GM23338 (cell line): ENCODE measurements around the gene RRAS2. TPM values are rescaled to one million over a fixed set of nuclear protein-coding genes. Genes with fewer than 3 reads are reported as not detected.

Experiments
- ATAC-seq: fragments of 200-7000 bp; cut with Tn5 transposase; 3 replicates; pipeline ENCODE4 v1.9.1; 2020
- DNase-seq: peaks from one replicate; pipeline ENCODE4 v3.0.0-alpha.2; 2015; ENCODE audit warnings: low spot score
- H2AFZ ChIP-seq: fragments of 200-600 bp; sonication (generic); 2 replicates; pipeline ENCODE4 v1.8.0; 2016; ENCODE audit warnings: antibody characterized with exemption, mild to moderate bottlenecking, moderate library complexity
- H3F3A ChIP-seq: fragments of 200-600 bp; sonication (generic); replicated peaks from 2 replicates; pipeline ENCODE4 v1.8.0; 2017; ENCODE audit warnings: antibody characterized with exemption, mixed run types, low read depth
- H3K27ac ChIP-seq: fragments of 200-600 bp; sonication (generic); 2 replicates; pipeline ENCODE4 v1.6.1; 2016; ENCODE audit warnings: low read depth
- H3K27me3 ChIP-seq: fragments of 200-600 bp; sonication (generic); 2 replicates; pipeline ENCODE4 v1.8.0; 2016; ENCODE audit warnings: mild to moderate bottlenecking, mixed run types, moderate library complexity; ENCODE audit not compliant: insufficient read depth
- H3K36me3 ChIP-seq: fragments of 200-600 bp; sonication (generic); 2 replicates; pipeline ENCODE4 v1.8.0; 2016; ENCODE audit warnings: mild to moderate bottlenecking; ENCODE audit not compliant: insufficient read depth
- H3K4me1 ChIP-seq: fragments of 200-600 bp; sonication (generic); 2 replicates; pipeline ENCODE4 v1.8.0; 2016; ENCODE audit warnings: mild to moderate bottlenecking, moderate library complexity; ENCODE audit not compliant: insufficient read depth
- H3K4me2 ChIP-seq: fragments of 200-600 bp; sonication (generic); 2 replicates; pipeline ENCODE4 v1.7.1; 2017; ENCODE audit warnings: mixed run types
- H3K4me3 ChIP-seq: fragments of 200-600 bp; sonication (generic); 2 replicates; pipeline ENCODE4 v1.6.1; 2016; ENCODE audit warnings: mixed run types
- H3K79me2 ChIP-seq: fragments of 200-600 bp; sonication (generic); replicated peaks from 2 replicates; pipeline ENCODE4 v1.8.0; 2017; ENCODE audit warnings: mild to moderate bottlenecking; ENCODE audit not compliant: insufficient read depth
- H3K9me2 ChIP-seq: fragments of 200-600 bp; sonication (generic); 2 replicates; pipeline ENCODE4 v1.8.0; 2017; ENCODE audit not compliant: insufficient read depth
- H4K20me1 ChIP-seq: fragments of 200-600 bp; sonication (generic); replicated peaks from 2 replicates; pipeline ENCODE4 v1.8.0; 2017; ENCODE audit warnings: mild to moderate bottlenecking; ENCODE audit not compliant: insufficient read depth
- H3K27ac Mint-ChIP-seq: 2 replicates; pipeline ENCODE4 v1.8.0; 2020; ENCODE audit warnings: inconsistent platforms, mild to moderate bottlenecking, moderate library complexity, mixed read lengths
- H3K27me3 Mint-ChIP-seq: 3 replicates; pipeline ENCODE4 v1.8.0; 2022; ENCODE audit warnings: low read depth, mild to moderate bottlenecking, moderate library complexity, mixed read lengths, inconsistent platforms; ENCODE audit not compliant: insufficient read depth, poor library complexity
- H3K36me3 Mint-ChIP-seq: 3 replicates; pipeline ENCODE4 v1.8.0; 2021; ENCODE audit warnings: low read depth, mild to moderate bottlenecking, inconsistent platforms, moderate library complexity, mixed read lengths
- H3K4me1 Mint-ChIP-seq: 3 replicates; pipeline ENCODE4 v1.8.0; 2020; ENCODE audit warnings: mild to moderate bottlenecking, inconsistent platforms, mixed read lengths
- H3K4me3 Mint-ChIP-seq: 3 replicates; pipeline ENCODE4 v1.8.0; 2021; ENCODE audit warnings: moderate library complexity, mild to moderate bottlenecking, inconsistent platforms, mixed read lengths
- H3K9me3 Mint-ChIP-seq: 3 replicates; pipeline ENCODE4 v1.8.0; 2020; ENCODE audit warnings: moderate library complexity, mild to moderate bottlenecking, inconsistent platforms, mixed read lengths
- EZH2phosphoT487 ChIP-seq: fragments of 200-600 bp; sonication (generic); IDR thresholded peaks from one replicate; pipeline ENCODE4 v1.8.1; 2018; ENCODE audit warnings: antibody characterized with exemption; ENCODE audit not compliant: unreplicated experiment
- JUNB ChIP-seq: IDR thresholded peaks from one replicate; pipeline ENCODE4 v1.6.1; 2016; ENCODE audit warnings: antibody characterized with exemption; ENCODE audit not compliant: unreplicated experiment
- POLR2AphosphoS5 ChIP-seq: IDR thresholded peaks from 2 replicates; pipeline ENCODE4 v1.6.1; 2016; ENCODE audit warnings: antibody characterized with exemption, low read depth
- ZNF114 ChIP-seq: fragments of 250-450 bp; sonication (Bioruptor Pico); IDR thresholded peaks from 2 replicates; pipeline ENCODE4 v1.5.0; 2020; ENCODE audit warnings: mild to moderate bottlenecking, moderate library complexity
- polyA plus RNA-seq: library from polyadenylated mRNA; unstranded; fragments of >200 nt; fragmentation: Nextera tagmentation; extraction: Ambion mirVana; gene quantifications from 2 replicates; pipeline ENCODE4 v1.2.1, GENCODE V29; 2016
- total RNA-seq: library from RNA; depleted of rRNA; stranded (reverse); fragments of >200 nt; shearing (Covaris generic); gene quantifications from 2 replicates; pipeline ENCODE4 v1.2.3, GENCODE V29; 2014
- TF ChIP-seq, protein P1 (sequence below): fragments of 250-450 bp; sonication (Bioruptor Pico); IDR thresholded peaks from 2 replicates; pipeline ENCODE4 v1.5.0; 2020; ENCODE audit warnings: mild to moderate bottlenecking, moderate library complexity
- TF ChIP-seq, protein P2 (sequence below), 2 experiments: fragments of 200-600 bp in 1 of 2; sonication (generic) in 1 of 2; conservative IDR thresholded peaks; 2 replicates each; pipeline versions ENCODE4 v1.5.1 to v1.6.1; 2016 to 2017; ENCODE audit warnings: antibody characterized with exemption in 2 of 2, low read depth in 2 of 2, mild to moderate bottlenecking in 2 of 2, moderate library complexity in 1 of 2

Gene RRAS2
- total and polyA plus RNA-seq, 2 experiments from 2014 or later, result 196 to 293 TPM

DNA sequence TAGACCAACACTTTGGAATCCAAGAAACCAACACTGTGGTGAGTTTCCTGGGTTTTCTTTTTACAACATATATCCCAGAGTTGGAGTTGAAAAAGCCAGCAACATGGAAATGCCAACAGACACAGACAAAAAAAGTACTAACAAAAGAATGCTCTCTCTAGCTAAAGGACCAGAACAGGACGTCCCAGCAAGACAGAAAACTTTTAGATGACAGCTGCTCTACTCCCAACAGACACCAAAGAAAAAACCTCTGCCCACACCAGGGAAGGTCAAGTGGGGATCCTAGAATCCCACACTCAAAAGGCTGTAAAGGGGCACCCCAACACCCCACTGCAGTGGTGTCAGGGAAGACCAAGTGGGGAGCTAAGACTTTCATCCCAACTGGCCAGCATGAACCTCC is 23.3 kb downstream of the RRAS2 start:
- peak overlapping the region; percentile 36 for H3K4me3 Mint-ChIP-seq
- peaks cover 80% of the 10 kb centered on the region for H3K4me1 ChIP-seq
- peaks cover 2% of the 10 kb centered on the region for H3K27me3 Mint-ChIP-seq
- peaks cover 3% of the 10 kb centered on the region; the same call in 1 of the 3 replicates for H3K9me3 Mint-ChIP-seq
- H3F3A ChIP-seq, result no peaks in the 10 kb centered on the region
- peaks cover 16% of the 10 kb centered on the region; the same call in 2 of the 3 replicates for H3K36me3 Mint-ChIP-seq
- peak overlapping the region; percentile 76 for H3K27ac ChIP-seq
- H3K9me2 ChIP-seq, result no peaks in the 10 kb centered on the region
- no peaks in the 10 kb centered on the region for H4K20me1 ChIP-seq
- DNase-seq (no peak), ATAC-seq (no peak; the same call in 2 of the 3 replicates)
- H3K4me3 ChIP-seq, result peak overlapping the region; percentile 0; the same call in 1 of the 2 replicates
- TF ChIP-seq, protein P1, sequence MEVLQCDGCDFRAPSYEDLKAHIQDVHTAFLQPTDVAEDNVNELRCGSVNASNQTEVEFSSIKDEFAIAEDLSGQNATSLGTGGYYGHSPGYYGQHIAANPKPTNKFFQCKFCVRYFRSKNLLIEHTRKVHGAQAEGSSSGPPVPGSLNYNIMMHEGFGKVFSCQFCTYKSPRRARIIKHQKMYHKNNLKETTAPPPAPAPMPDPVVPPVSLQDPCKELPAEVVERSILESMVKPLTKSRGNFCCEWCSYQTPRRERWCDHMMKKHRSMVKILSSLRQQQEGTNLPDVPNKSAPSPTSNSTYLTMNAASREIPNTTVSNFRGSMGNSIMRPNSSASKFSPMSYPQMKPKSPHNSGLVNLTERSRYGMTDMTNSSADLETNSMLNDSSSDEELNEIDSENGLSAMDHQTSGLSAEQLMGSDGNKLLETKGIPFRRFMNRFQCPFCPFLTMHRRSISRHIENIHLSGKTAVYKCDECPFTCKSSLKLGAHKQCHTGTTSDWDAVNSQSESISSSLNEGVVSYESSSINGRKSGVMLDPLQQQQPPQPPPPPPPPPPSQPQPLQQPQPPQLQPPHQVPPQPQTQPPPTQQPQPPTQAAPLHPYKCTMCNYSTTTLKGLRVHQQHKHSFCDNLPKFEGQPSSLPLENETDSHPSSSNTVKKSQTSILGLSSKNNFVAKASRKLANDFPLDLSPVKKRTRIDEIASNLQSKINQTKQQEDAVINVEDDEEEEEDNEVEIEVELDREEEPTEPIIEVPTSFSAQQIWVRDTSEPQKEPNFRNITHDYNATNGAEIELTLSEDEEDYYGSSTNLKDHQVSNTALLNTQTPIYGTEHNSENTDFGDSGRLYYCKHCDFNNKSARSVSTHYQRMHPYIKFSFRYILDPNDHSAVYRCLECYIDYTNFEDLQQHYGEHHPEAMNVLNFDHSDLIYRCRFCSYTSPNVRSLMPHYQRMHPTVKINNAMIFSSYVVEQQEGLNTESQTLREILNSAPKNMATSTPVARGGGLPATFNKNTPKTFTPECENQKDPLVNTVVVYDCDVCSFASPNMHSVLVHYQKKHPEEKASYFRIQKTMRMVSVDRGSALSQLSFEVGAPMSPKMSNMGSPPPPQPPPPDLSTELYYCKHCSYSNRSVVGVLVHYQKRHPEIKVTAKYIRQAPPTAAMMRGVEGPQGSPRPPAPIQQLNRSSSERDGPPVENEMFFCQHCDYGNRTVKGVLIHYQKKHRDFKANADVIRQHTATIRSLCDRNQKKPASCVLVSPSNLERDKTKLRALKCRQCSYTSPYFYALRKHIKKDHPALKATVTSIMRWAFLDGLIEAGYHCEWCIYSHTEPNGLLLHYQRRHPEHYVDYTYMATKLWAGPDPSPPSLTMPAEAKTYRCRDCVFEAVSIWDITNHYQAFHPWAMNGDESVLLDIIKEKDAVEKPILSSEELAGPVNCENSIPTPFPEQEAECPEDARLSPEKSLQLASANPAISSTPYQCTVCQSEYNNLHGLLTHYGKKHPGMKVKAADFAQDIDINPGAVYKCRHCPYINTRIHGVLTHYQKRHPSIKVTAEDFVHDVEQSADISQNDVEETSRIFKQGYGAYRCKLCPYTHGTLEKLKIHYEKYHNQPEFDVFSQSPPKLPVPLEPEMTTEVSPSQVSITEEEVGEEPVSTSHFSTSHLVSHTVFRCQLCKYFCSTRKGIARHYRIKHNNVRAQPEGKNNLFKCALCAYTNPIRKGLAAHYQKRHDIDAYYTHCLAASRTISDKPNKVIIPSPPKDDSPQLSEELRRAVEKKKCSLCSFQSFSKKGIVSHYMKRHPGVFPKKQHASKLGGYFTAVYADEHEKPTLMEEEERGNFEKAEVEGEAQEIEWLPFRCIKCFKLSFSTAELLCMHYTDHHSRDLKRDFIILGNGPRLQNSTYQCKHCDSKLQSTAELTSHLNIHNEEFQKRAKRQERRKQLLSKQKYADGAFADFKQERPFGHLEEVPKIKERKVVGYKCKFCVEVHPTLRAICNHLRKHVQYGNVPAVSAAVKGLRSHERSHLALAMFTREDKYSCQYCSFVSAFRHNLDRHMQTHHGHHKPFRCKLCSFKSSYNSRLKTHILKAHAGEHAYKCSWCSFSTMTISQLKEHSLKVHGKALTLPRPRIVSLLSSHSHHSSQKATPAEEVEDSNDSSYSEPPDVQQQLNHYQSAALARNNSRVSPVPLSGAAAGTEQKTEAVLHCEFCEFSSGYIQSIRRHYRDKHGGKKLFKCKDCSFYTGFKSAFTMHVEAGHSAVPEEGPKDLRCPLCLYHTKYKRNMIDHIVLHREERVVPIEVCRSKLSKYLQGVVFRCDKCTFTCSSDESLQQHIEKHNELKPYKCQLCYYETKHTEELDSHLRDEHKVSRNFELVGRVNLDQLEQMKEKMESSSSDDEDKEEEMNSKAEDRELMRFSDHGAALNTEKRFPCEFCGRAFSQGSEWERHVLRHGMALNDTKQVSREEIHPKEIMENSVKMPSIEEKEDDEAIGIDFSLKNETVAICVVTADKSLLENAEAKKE (CRISPR knock-in tag), result 0 out of 2 replicates have a peak, but pooled peaks have one; percentile 1
- no peak for TF ChIP-seq POLR2AphosphoS5
- no peaks in the 10 kb centered on the region for H3K36me3 ChIP-seq
- H3K79me2 ChIP-seq, result peaks cover 96% of the 10 kb centered on the region
- H3K27me3 ChIP-seq, result no peaks in the 10 kb centered on the region
- H3K4me1 Mint-ChIP-seq, result peaks cover 69% of the 10 kb centered on the region
- peak overlapping the region; percentile 87 for H3K27ac Mint-ChIP-seq
- no peak overlapping the region for H2AFZ ChIP-seq
- peak overlapping the region; percentile 53 for H3K4me2 ChIP-seq

DNA sequence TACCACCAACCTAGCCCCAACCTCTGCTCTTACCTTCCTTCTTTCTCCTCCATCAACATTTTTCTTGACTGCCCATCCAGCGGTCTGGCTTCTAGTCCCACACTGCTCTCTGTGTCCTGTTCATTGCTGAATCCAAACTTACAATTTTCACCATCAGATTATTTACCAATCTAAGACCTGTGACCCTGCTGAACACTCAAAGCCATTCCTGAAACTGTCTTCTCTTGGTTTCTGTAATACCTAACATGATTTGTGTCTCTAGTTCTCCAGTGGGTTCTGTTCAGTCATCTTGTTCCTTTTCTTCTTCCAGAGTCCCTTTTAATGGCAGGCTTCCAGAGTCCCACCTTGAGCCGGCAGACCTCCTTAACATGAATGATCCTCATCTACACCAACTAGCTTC is 24.1 kb downstream of the RRAS2 start:
- H3K27me3 Mint-ChIP-seq, result peaks cover 2% of the 10 kb centered on the region
- H4K20me1 ChIP-seq, result no peaks in the 10 kb centered on the region
- H3K36me3 ChIP-seq, result no peaks in the 10 kb centered on the region
- peak overlapping the region; percentile 0; the same call in 1 of the 3 replicates for H3K4me3 Mint-ChIP-seq
- H3K4me3 ChIP-seq, result no peak overlapping the region
- DNase-seq (no peak), ATAC-seq (no peak)
- H3F3A ChIP-seq, result no peaks in the 10 kb centered on the region
- no peak overlapping the region for H2AFZ ChIP-seq
- H3K4me2 ChIP-seq, result peak overlapping the region; percentile 53
- H3K4me1 ChIP-seq, result peaks cover 88% of the 10 kb centered on the region
- peak overlapping the region; percentile 19 for H3K27ac Mint-ChIP-seq
- peaks cover 100% of the 10 kb centered on the region for H3K79me2 ChIP-seq
- peaks cover 73% of the 10 kb centered on the region for H3K4me1 Mint-ChIP-seq
- peak overlapping the region; percentile 76 for H3K27ac ChIP-seq
- no peaks in the 10 kb centered on the region for H3K27me3 ChIP-seq
- H3K36me3 Mint-ChIP-seq, result peaks cover 16% of the 10 kb centered on the region; the same call in 2 of the 3 replicates
- H3K9me2 ChIP-seq, result no peaks in the 10 kb centered on the region
- peaks cover 3% of the 10 kb centered on the region; the same call in 1 of the 3 replicates for H3K9me3 Mint-ChIP-seq
- TF ChIP-seq EZH2phosphoT487 (no peak), JUNB (no peak), ZNF114 (no peak)
- TF ChIP-seq, protein P2, sequence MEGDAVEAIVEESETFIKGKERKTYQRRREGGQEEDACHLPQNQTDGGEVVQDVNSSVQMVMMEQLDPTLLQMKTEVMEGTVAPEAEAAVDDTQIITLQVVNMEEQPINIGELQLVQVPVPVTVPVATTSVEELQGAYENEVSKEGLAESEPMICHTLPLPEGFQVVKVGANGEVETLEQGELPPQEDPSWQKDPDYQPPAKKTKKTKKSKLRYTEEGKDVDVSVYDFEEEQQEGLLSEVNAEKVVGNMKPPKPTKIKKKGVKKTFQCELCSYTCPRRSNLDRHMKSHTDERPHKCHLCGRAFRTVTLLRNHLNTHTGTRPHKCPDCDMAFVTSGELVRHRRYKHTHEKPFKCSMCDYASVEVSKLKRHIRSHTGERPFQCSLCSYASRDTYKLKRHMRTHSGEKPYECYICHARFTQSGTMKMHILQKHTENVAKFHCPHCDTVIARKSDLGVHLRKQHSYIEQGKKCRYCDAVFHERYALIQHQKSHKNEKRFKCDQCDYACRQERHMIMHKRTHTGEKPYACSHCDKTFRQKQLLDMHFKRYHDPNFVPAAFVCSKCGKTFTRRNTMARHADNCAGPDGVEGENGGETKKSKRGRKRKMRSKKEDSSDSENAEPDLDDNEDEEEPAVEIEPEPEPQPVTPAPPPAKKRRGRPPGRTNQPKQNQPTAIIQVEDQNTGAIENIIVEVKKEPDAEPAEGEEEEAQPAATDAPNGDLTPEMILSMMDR (conservative IDR thresholded peaks at IDR 0.05; ENCODE audit: low read depth in 2 of 2), result no peak
